ENCODE data around the gene C1orf198. TPM values are rescaled to one million over a fixed set of nuclear protein-coding genes. Genes with fewer than 3 reads are reported as not detected.

The C1orf198 gene
- total and polyA plus RNA-seq, 4 donors, result 3.9 to 11.1 (median 10.4) TPM

GRCh38 chr1:230792691-230793462 lies 75.4 kb downstream of the C1orf198 start:
- 92% methylated on average over 13 of the region's 13 CpGs for WGBS
- TF ChIP-seq TAF1 (conservative IDR thresholded peaks at IDR 0.05) (no peak), RAD21 (IDR thresholded peaks at IDR 0.05) (peak; percentile 45 to 68), ZBTB33 (IDR thresholded peaks at IDR 0.05) (no peak), GABPA (IDR thresholded peaks at IDR 0.05 in 1 of 2, conservative IDR thresholded peaks at IDR 0.05 in 1 of 2) (no peak), RXRA (IDR thresholded peaks at IDR 0.05) (no peak), NR2F2 (IDR thresholded peaks at IDR 0.05) (no peak), EGR1 (IDR thresholded peaks at IDR 0.05; ENCODE audit: low read depth in 2 of 2) (no peak)
- TF ChIP-seq, protein P1, sequence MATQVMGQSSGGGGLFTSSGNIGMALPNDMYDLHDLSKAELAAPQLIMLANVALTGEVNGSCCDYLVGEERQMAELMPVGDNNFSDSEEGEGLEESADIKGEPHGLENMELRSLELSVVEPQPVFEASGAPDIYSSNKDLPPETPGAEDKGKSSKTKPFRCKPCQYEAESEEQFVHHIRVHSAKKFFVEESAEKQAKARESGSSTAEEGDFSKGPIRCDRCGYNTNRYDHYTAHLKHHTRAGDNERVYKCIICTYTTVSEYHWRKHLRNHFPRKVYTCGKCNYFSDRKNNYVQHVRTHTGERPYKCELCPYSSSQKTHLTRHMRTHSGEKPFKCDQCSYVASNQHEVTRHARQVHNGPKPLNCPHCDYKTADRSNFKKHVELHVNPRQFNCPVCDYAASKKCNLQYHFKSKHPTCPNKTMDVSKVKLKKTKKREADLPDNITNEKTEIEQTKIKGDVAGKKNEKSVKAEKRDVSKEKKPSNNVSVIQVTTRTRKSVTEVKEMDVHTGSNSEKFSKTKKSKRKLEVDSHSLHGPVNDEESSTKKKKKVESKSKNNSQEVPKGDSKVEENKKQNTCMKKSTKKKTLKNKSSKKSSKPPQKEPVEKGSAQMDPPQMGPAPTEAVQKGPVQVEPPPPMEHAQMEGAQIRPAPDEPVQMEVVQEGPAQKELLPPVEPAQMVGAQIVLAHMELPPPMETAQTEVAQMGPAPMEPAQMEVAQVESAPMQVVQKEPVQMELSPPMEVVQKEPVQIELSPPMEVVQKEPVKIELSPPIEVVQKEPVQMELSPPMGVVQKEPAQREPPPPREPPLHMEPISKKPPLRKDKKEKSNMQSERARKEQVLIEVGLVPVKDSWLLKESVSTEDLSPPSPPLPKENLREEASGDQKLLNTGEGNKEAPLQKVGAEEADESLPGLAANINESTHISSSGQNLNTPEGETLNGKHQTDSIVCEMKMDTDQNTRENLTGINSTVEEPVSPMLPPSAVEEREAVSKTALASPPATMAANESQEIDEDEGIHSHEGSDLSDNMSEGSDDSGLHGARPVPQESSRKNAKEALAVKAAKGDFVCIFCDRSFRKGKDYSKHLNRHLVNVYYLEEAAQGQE (IDR thresholded peaks at IDR 0.05), result no peak
- TF ChIP-seq, protein P2, sequence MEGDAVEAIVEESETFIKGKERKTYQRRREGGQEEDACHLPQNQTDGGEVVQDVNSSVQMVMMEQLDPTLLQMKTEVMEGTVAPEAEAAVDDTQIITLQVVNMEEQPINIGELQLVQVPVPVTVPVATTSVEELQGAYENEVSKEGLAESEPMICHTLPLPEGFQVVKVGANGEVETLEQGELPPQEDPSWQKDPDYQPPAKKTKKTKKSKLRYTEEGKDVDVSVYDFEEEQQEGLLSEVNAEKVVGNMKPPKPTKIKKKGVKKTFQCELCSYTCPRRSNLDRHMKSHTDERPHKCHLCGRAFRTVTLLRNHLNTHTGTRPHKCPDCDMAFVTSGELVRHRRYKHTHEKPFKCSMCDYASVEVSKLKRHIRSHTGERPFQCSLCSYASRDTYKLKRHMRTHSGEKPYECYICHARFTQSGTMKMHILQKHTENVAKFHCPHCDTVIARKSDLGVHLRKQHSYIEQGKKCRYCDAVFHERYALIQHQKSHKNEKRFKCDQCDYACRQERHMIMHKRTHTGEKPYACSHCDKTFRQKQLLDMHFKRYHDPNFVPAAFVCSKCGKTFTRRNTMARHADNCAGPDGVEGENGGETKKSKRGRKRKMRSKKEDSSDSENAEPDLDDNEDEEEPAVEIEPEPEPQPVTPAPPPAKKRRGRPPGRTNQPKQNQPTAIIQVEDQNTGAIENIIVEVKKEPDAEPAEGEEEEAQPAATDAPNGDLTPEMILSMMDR (IDR thresholded peaks at IDR 0.05; ENCODE audit: low read depth, low read length, missing input control), result peak; percentile 9
- TF ChIP-seq, protein P3, sequence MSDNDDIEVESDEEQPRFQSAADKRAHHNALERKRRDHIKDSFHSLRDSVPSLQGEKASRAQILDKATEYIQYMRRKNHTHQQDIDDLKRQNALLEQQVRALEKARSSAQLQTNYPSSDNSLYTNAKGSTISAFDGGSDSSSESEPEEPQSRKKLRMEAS (IDR thresholded peaks at IDR 0.05), result no peak

DNA sequence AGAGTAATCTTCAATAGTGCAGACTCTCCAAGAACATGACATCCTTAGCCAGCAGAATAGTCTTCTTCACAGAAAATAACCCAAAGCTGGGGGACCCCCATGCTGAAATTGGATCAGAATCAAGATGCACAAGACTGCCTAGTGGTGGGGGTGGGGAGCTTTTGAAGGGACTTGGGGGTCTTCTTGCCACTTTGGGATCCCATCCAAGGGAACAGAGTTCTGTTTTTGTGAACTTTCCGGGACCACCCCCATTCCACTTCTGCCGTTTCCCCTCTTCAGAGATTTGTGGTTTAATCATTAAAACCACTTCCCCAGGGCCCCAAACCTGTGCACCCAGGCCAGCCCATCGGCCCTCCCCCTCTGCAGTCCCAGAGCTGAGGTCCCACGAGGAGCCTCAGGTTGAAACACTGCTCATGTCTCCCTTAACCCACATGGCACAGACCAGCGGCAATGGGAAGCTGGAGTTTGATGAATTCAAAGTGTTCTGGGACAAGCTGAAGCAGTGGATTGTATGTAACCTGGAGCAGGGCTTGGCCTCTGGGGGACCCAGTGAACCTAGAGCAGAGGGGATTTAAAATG lies 76.2 kb downstream of the C1orf198 start:
- no peak overlapping the region for H3K9ac ChIP-seq (ENCODE audit: low read depth in 1 of 2, low read length in 2 of 2)
- no peaks in the 10 kb centered on the region for H3K9me3 ChIP-seq (ENCODE audit: control insufficient read depth in 4 of 4, low read length in 3 of 4)
- no peak overlapping the region for H3K27ac ChIP-seq (ENCODE audit: low read depth in 1 of 2, low read length in 2 of 2)
- WGBS, result 71% methylated on average over 5 of the region's 5 CpGs
- H3K4me3 ChIP-seq (ENCODE audit: low read depth in 1 of 3, low read length in 3 of 3), result no peak overlapping the region
- no peaks in the 10 kb centered on the region for H3K27me3 ChIP-seq (ENCODE audit: control insufficient read depth in 4 of 4, insufficient read depth in 4 of 4, low read length in 3 of 4)
- DNase-seq (ENCODE audit: low spot score), result peak; percentile 21
- no peaks in the 10 kb centered on the region for H3K36me3 ChIP-seq (ENCODE audit: control insufficient read depth in 4 of 4, insufficient read depth in 3 of 4, low read depth in 1 of 4, low read length in 3 of 4)
- no peaks in the 10 kb centered on the region for H3K4me1 ChIP-seq (ENCODE audit: control insufficient read depth in 4 of 4, insufficient read depth in 4 of 4, low read length in 3 of 4)
- no peak for TF ChIP-seq SP1 (IDR thresholded peaks at IDR 0.05)
- TF ChIP-seq TAF1 (conservative IDR thresholded peaks at IDR 0.05), result no peak
- TF ChIP-seq GABPA (IDR thresholded peaks at IDR 0.05 in 1 of 2, conservative IDR thresholded peaks at IDR 0.05 in 1 of 2), result no peak
- no peak for TF ChIP-seq YY1 (IDR thresholded peaks at IDR 0.05)
- TF ChIP-seq RAD21 (IDR thresholded peaks at IDR 0.05), result no peak
- no peak for TF ChIP-seq NR2F2 (IDR thresholded peaks at IDR 0.05)
- TF ChIP-seq FOXA1 (IDR thresholded peaks at IDR 0.05), result no peak
- TF ChIP-seq, protein P3 (IDR thresholded peaks at IDR 0.05), result no peak
- TF ChIP-seq, protein P4, sequence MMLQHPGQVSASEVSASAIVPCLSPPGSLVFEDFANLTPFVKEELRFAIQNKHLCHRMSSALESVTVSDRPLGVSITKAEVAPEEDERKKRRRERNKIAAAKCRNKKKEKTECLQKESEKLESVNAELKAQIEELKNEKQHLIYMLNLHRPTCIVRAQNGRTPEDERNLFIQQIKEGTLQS (IDR thresholded peaks at IDR 0.05), result no peak
- no peak for TF ChIP-seq FOXA2 (IDR thresholded peaks at IDR 0.05)
- no peak for TF ChIP-seq HNF4G (IDR thresholded peaks at IDR 0.05)
- TF ChIP-seq, protein P1 (IDR thresholded peaks at IDR 0.05), result no peak
- TF ChIP-seq RXRA (IDR thresholded peaks at IDR 0.05), result no peak

More at GRCh38 chr1:230792691-230793462, 75.4 kb downstream of the C1orf198 start:
- Histone ChIP-seq H3K4me3 (ENCODE audit: low read depth in 1 of 3, low read length in 3 of 3) (no peak overlapping the region), H3K27ac (ENCODE audit: low read depth in 1 of 2, low read length in 2 of 2) (no peak overlapping the region), H3K9ac (ENCODE audit: low read depth in 1 of 2, low read length in 2 of 2) (no peak overlapping the region), H3K9me3 (ENCODE audit: control insufficient read depth in 4 of 4, low read length in 3 of 4) (no peaks in the 10 kb centered on the region), H3K27me3 (ENCODE audit: control insufficient read depth in 4 of 4, insufficient read depth in 4 of 4, low read length in 3 of 4) (no peaks in the 10 kb centered on the region), H3K36me3 (ENCODE audit: control insufficient read depth in 4 of 4, insufficient read depth in 3 of 4, low read depth in 1 of 4, low read length in 3 of 4) (no peaks in the 10 kb centered on the region), H3K4me1 (ENCODE audit: control insufficient read depth in 4 of 4, insufficient read depth in 4 of 4, low read length in 3 of 4) (no peaks in the 10 kb centered on the region)
- peak; percentile 10 for DNase-seq (ENCODE audit: low spot score)
